Chondrocyte (in vitro differentiated cells): ENCODE results near the gene ULBP2. TPM values are rescaled to one million over a fixed set of nuclear protein-coding genes. Genes with fewer than 3 reads are reported as not detected.
A peak's percentile ranks its signal among the peaks of the same experiment; 100 is the strongest.
"Not testable (repeated sequence)": the region's sequence is repeated elsewhere in the genome, so short reads cannot be mapped to it uniquely, and the experiment has no call there.

Experiments used
- DNase-seq: peaks from one replicate; pipeline ENCODE4 v3.0.0; 2021; ENCODE audit warnings: mixed read lengths, low spot score
- H3K27ac Mint-ChIP-seq: one replicate; pipeline ENCODE4 v1.8.0; 2021; ENCODE audit warnings: mild to moderate bottlenecking, moderate library complexity, mixed read lengths; ENCODE audit not compliant: unreplicated experiment
- H3K27me3 Mint-ChIP-seq: 2 replicates; pipeline ENCODE4 v1.8.0; 2021; ENCODE audit warnings: low read depth, mixed read lengths
- H3K36me3 Mint-ChIP-seq: 2 replicates; pipeline ENCODE4 v1.8.0; 2021; ENCODE audit warnings: low read depth, mixed read lengths
- H3K4me1 Mint-ChIP-seq: 2 replicates; pipeline ENCODE4 v1.8.0; 2021; ENCODE audit warnings: low read depth, mild to moderate bottlenecking, mixed read lengths
- H3K4me3 Mint-ChIP-seq: one replicate; pipeline ENCODE4 v1.8.0; 2021; ENCODE audit warnings: mild to moderate bottlenecking, moderate library complexity, mixed read lengths; ENCODE audit not compliant: unreplicated experiment
- H3K9me3 Mint-ChIP-seq: 2 replicates; pipeline ENCODE4 v1.8.0; 2021; ENCODE audit warnings: low read depth, mixed read lengths
- total RNA-seq: library from RNA; stranded (reverse); gene quantifications from 3 replicates; pipeline ENCODE4 v1.2.1, GENCODE V29; 2021
- TF ChIP-seq, protein P1 (sequence below): fragments of 200-600 bp; sonication (generic); IDR thresholded peaks from 2 replicates; pipeline ENCODE4 v1.5.0; 2021; ENCODE audit warnings: antibody characterized with exemption, mild to moderate bottlenecking, moderate library complexity

Gene ULBP2
- total RNA-seq, 1 donor from 2014 or later, result 15.1 TPM

- H3K27ac Mint-ChIP-seq, H3K36me3 Mint-ChIP-seq, H3K4me3 Mint-ChIP-seq, H3K4me1 Mint-ChIP-seq, H3K9me3 Mint-ChIP-seq, DNase-seq: not testable (repeated sequence)
- peaks cover 68% of the 10 kb centered on the region for H3K27me3 Mint-ChIP-seq
- TF ChIP-seq, protein P1, sequence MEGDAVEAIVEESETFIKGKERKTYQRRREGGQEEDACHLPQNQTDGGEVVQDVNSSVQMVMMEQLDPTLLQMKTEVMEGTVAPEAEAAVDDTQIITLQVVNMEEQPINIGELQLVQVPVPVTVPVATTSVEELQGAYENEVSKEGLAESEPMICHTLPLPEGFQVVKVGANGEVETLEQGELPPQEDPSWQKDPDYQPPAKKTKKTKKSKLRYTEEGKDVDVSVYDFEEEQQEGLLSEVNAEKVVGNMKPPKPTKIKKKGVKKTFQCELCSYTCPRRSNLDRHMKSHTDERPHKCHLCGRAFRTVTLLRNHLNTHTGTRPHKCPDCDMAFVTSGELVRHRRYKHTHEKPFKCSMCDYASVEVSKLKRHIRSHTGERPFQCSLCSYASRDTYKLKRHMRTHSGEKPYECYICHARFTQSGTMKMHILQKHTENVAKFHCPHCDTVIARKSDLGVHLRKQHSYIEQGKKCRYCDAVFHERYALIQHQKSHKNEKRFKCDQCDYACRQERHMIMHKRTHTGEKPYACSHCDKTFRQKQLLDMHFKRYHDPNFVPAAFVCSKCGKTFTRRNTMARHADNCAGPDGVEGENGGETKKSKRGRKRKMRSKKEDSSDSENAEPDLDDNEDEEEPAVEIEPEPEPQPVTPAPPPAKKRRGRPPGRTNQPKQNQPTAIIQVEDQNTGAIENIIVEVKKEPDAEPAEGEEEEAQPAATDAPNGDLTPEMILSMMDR, result peak; percentile 49
These were observed 12.1 kb downstream of the ULBP2 start for GRCh38 chr6:149953934-149954327.

DNA sequence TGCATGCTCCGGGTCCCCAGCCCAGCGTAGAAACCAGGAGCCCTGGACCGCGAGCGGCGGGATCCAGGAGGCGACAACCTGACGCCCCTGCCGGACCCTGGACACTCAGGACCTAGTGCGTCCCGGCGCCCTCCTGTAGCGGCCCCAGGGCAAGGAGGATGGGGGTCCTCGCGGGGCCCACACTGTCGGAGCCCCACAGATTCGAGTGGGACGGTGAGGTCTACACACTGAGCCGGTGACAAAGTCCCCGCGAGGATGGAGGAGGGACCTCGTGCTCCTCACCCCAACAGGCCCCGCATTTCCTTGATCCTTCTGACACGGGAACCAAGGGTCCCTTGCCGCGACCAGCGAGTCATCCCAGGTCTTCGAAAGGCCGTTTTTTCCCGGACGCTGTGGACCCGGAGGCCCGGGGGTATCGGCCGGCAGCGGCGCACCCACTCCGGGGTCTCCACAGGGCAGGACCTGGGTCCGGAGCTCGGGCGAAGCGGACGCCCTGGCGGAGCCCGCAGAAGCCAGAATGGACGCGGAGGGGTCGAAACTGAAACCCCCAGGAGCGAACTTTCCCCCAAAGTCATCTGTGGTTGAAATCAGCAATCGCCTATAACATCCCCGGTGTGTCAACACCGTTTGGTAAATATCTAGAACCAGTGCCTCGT, 12.6 kb downstream of the ULBP2 start:
- not testable (repeated sequence) for DNase-seq, H3K36me3 Mint-ChIP-seq, H3K27ac Mint-ChIP-seq, H3K9me3 Mint-ChIP-seq, H3K4me1 Mint-ChIP-seq, H3K4me3 Mint-ChIP-seq
- peaks cover 71% of the 10 kb centered on the region for H3K27me3 Mint-ChIP-seq

- not testable (repeated sequence) for H3K27ac Mint-ChIP-seq, H3K36me3 Mint-ChIP-seq, H3K4me1 Mint-ChIP-seq, H3K9me3 Mint-ChIP-seq, DNase-seq
- Mint-ChIP-seq H3K27me3 (peaks cover 66% of the 10 kb centered on the region), H3K4me3 (peak overlapping the region; percentile 50)
These were observed 13.3 kb downstream of the ULBP2 start for GRCh38 chr6:149954984-149955653.

DNA sequence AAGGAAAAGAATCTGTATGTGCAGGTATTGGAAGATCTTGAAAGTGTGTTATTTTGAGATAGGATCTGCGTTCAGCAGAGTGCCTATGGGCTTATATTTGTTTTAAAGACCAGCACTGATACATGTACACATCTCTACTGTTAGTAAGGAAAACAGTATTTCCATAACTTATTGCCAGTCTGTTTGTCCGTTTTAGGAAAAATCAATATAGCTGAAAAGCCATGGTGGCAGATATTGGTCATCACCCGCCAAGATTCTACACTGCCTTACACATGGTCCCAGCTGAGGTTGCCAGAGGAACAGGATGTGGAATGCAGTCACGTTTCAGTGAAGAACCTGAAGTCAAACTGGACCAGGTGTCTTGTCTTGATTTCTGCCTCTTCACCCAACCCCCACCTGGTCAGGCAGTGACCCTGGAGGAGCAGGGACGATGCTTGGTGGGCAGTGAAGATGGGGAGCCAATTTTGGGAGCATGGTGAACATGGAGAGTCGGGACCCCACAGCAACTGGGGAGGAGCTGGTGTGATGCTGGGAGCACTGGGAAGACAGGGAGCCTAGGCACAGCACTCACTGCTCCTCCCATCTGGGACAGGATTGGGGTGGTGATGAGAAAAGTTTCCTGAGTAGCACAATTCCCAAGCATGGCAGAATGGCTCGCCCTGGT, 14.0 kb downstream of the ULBP2 start:
- H3K9me3 Mint-ChIP-seq, DNase-seq, H3K4me1 Mint-ChIP-seq, H3K4me3 Mint-ChIP-seq, H3K36me3 Mint-ChIP-seq, H3K27ac Mint-ChIP-seq: not testable (repeated sequence)
- H3K27me3 Mint-ChIP-seq, result peaks cover 64% of the 10 kb centered on the region

DNA sequence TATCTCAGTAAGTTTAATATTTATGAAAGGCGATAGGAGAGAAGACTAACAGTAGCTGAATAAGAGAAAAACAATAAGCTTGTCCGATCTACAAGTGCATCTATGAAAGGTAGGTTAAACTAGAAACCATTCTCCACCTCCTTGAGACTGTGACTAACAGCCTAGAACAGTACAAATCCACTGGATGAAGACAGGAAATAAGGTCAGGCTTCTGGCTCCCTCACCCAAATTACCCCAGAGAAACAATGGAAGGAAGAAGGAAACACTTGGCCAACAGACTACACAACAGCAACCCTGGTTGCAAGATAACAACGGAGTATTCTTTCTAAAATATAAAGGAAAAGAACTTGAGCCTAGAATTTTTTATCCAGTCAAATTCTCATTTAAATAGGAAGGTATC, 16.3 kb downstream of the ULBP2 start:
- H3K27ac Mint-ChIP-seq, H3K36me3 Mint-ChIP-seq, H3K9me3 Mint-ChIP-seq, DNase-seq, H3K4me3 Mint-ChIP-seq, H3K4me1 Mint-ChIP-seq: not testable (repeated sequence)
- peaks cover 43% of the 10 kb centered on the region for H3K27me3 Mint-ChIP-seq

GRCh38 chr6:149959806-149960205, 18.0 kb downstream of the ULBP2 start:
- not testable (repeated sequence) for H3K4me3 Mint-ChIP-seq, H3K9me3 Mint-ChIP-seq, H3K36me3 Mint-ChIP-seq, DNase-seq, H3K27ac Mint-ChIP-seq
- H3K4me1 Mint-ChIP-seq, result peaks cover 21% of the 10 kb centered on the region
- H3K27me3 Mint-ChIP-seq, result peaks cover 37% of the 10 kb centered on the region

DNA sequence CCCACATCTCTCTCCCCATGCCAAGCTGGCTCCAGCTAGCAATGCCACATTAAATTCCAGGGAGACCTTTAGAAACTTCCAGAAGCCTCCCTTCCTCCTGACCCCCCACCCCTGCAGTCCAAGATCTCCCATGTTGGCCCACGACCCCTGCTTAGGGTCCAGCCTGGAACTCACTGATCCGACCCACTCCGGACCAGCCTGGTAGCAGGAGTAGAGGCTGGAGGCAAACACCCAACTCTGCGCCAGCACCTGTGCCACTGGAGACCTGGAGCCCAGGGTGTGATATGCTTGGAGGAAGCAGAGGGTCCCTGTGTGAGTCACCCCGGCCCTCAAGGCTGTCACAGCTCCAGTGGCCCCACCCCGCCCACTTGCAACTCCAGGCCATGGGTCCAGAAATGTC, 18.7 kb downstream of the ULBP2 start:
- Mint-ChIP-seq H3K27ac (no peak overlapping the region), H3K4me3 (no peak overlapping the region), H3K4me1 (peaks cover 22% of the 10 kb centered on the region), H3K27me3 (peaks cover 31% of the 10 kb centered on the region), H3K9me3 (no peaks in the 10 kb centered on the region), H3K36me3 (no peaks in the 10 kb centered on the region)
- DNase-seq, result no peak
- TF ChIP-seq, protein P1, result no peak
